Endothelial cell of umbilical vein (primary cell): ENCODE results near the gene SPNS2. TPM values are rescaled to one million over a fixed set of nuclear protein-coding genes. Genes with fewer than 3 reads are reported as not detected.

Experiments used
- BruUV-seq: library from RNA; stranded (reverse); fragments of 400-500 nt; replicated peaks from 2 replicates; lab custom pipeline; 2021; lab: Mats Ljungman, UMichigan
- CTCF ChIA-PET: fragments of 300-600, 350-600 bp; sonication (Branson Sonifier 250); formaldehyde crosslinking; loops from one replicate; lab custom pipeline; 2021; ENCODE audit warnings: antibody characterized with exemption, inconsistent platforms; lab: Charles Lee
- POLR2A ChIA-PET: fragments of 300-600, 350-600 bp; sonication (Branson Sonifier 250); formaldehyde crosslinking; loops from one replicate; lab custom pipeline; 2021; ENCODE audit warnings: antibody characterized with exemption, inconsistent platforms; lab: Charles Lee
- DNase-seq: peaks from one replicate; pipeline ENCODE4 v3.0.0-alpha.2; 2011; ENCODE audit warnings: low read depth, low spot score
- FAIRE-seq: peaks from 2 replicates; lab custom pipeline; 2011; peaks lifted over from hg19 to GRCh38; lab: Jason Lieb, UNC
- H2AFZ ChIP-seq: 2 replicates; pipeline ENCODE4 v1.6.0; 2012; ENCODE audit warnings: low read depth, low read length, control low read depth, inconsistent platforms
- H3K27ac ChIP-seq: 2 replicates; pipeline ENCODE4 v1.5.1; 2011; ENCODE audit warnings: low read depth, mild to moderate bottlenecking, control low read depth, low read length, moderate library complexity; ENCODE audit not compliant: insufficient read depth
- H3K27me3 ChIP-seq, 2 experiments: 2 replicates each; pipeline versions ENCODE4 v1.6.0 to v1.6.1; 2011; ENCODE audit warnings: low read length in 2 of 2, mixed read lengths in 1 of 2; ENCODE audit not compliant: control insufficient read depth in 2 of 2, insufficient read depth in 2 of 2
- H3K36me3 ChIP-seq, 2 experiments: 2 replicates in 1 of 2; 3 replicates in 1 of 2; pipeline ENCODE4 v1.5.1; 2011; ENCODE audit warnings: low read length in 2 of 2, mild to moderate bottlenecking in 1 of 2, moderate library complexity in 1 of 2; ENCODE audit not compliant: control insufficient read depth in 2 of 2, insufficient read depth in 2 of 2; ENCODE audit errors: extremely low read depth in 1 of 2
- H3K4me1 ChIP-seq: 3 replicates; pipeline ENCODE4 v1.5.1; 2011; ENCODE audit warnings: mild to moderate bottlenecking, low read length; ENCODE audit not compliant: control insufficient read depth, insufficient read depth; ENCODE audit errors: extremely low read depth
- H3K4me2 ChIP-seq: 2 replicates; pipeline ENCODE4 v1.6.1; 2011; ENCODE audit warnings: low read length, control low read depth, mixed read lengths; ENCODE audit not compliant: insufficient read depth
- H3K4me3 ChIP-seq, 3 experiments: fragments of 200-600 bp in 1 of 3; sonication (generic), shearing (Covaris generic) in 1 of 3; replicated peaks in 1 of 3; 2 replicates each; pipeline ENCODE4 v1.5.1; 2011 to 2016; ENCODE audit warnings: control low read depth in 3 of 3, low read length in 3 of 3, mild to moderate bottlenecking in 2 of 3, inconsistent platforms in 1 of 3, low read depth in 1 of 3, moderate library complexity in 1 of 3; ENCODE audit not compliant: insufficient read depth in 1 of 3
- H3K79me2 ChIP-seq: 2 replicates; pipeline ENCODE4 v1.6.0; 2012; ENCODE audit warnings: low read length, inconsistent platforms; ENCODE audit not compliant: control insufficient read depth, insufficient read depth
- H3K9ac ChIP-seq: replicated peaks from 2 replicates; pipeline ENCODE3; 2011; ENCODE audit warnings: low read length, control low read depth; ENCODE audit not compliant: insufficient read depth; ENCODE audit errors: extremely low read depth
- H3K9me1 ChIP-seq: replicated peaks from 3 replicates; pipeline ENCODE4 v1.6.0; 2011; ENCODE audit warnings: mild to moderate bottlenecking, low read length; ENCODE audit not compliant: control insufficient read depth, insufficient read depth; ENCODE audit errors: extremely low read depth
- H3K9me3 ChIP-seq: replicated peaks from 2 replicates; pipeline ENCODE4 v1.5.1; 2012; ENCODE audit warnings: low read length, inconsistent platforms; ENCODE audit not compliant: control insufficient read depth, insufficient read depth
- H4K20me1 ChIP-seq: replicated peaks from 2 replicates; pipeline ENCODE3; 2011; ENCODE audit warnings: mild to moderate bottlenecking, low read length; ENCODE audit not compliant: control insufficient read depth, insufficient read depth; ENCODE audit errors: extremely low read depth
- CTCF ChIP-seq, 2 donors: IDR thresholded peaks; 1 replicate in 1 of 2; 2 replicates in 1 of 2; pipeline ENCODE4 v1.5.1; 2011; ENCODE audit warnings: low read length in 2 of 2, mild to moderate bottlenecking in 2 of 2, moderate library complexity in 2 of 2, control low read depth in 1 of 2, inconsistent platforms in 1 of 2, low read depth in 1 of 2; ENCODE audit not compliant: insufficient read depth in 1 of 2; ENCODE audit errors: extremely low read depth in 1 of 2
- EZH2 ChIP-seq: IDR thresholded peaks from 2 replicates; pipeline ENCODE4 v1.6.1; 2012; ENCODE audit warnings: borderline replicate concordance, low read depth, mild to moderate bottlenecking, moderate library complexity, low read length, inconsistent platforms; ENCODE audit not compliant: severe bottlenecking
- FOS ChIP-seq: IDR thresholded peaks from 2 replicates; pipeline ENCODE4 v1.6.1; 2011; ENCODE audit warnings: mild to moderate bottlenecking, low read length, moderate library complexity, borderline replicate concordance; ENCODE audit not compliant: insufficient read depth
- GATA2 ChIP-seq: IDR thresholded peaks from 2 replicates; pipeline ENCODE4 v1.7.0; 2011; ENCODE audit warnings: low read depth, mild to moderate bottlenecking, moderate library complexity, mixed read lengths, low read length; ENCODE audit not compliant: insufficient read length, insufficient read depth
- JUN ChIP-seq: IDR thresholded peaks from 2 replicates; pipeline ENCODE4 v1.6.1; 2011; ENCODE audit warnings: borderline replicate concordance, low read depth; ENCODE audit not compliant: insufficient read length, insufficient read depth
- MAX ChIP-seq: IDR thresholded peaks from 2 replicates; pipeline ENCODE4 v1.6.1; 2011; ENCODE audit not compliant: insufficient read depth, insufficient read length
- MYC ChIP-seq: IDR thresholded peaks from one replicate; pipeline ENCODE4 v1.6.1; 2011; ENCODE audit warnings: mild to moderate bottlenecking, low read depth, low read length
- POLR2A ChIP-seq: IDR thresholded peaks from 2 replicates; pipeline ENCODE4 v1.6.1; 2012; ENCODE audit warnings: low read depth, mild to moderate bottlenecking, control low read depth, low read length
- POLR2AphosphoS5 ChIP-seq: IDR thresholded peaks from 2 replicates; pipeline ENCODE4 v1.6.1; 2012; ENCODE audit warnings: low read depth, mild to moderate bottlenecking, control low read depth, low read length, moderate library complexity; ENCODE audit not compliant: insufficient read depth
- dilution Hi-C: fragments of 300-500 bp; cut with MboI; formaldehyde crosslinking; loops from one replicate; pipeline ENCODE4 v1.15.0; 2019; ENCODE audit warnings: low sequenced_read_pairs; ENCODE audit not compliant: extremely low pct_ligation_motif_present
- intact Hi-C: fragments of 100-400 bp; cut with micrococcal nuclease; formaldehyde crosslinking; loops from one replicate; pipeline ENCODE4 v1.10.0; 2022
- polyA plus RNA-seq, 4 experiments: library from polyadenylated mRNA; depleted of rRNA in 3 of 4; stranded (reverse) in 3 of 4; unstranded in 1 of 4; fragments of >200 nt; gene quantifications; 2 replicates each; pipeline versions ENCODE4 v1.2.1 to v1.2.3, GENCODE V29; 2011 to 2012; ENCODE audit warnings: missing spikeins in 1 of 4
- total RNA-seq: library from RNA; stranded (reverse); gene quantifications from 2 replicates; pipeline ENCODE4 v1.2.3, GENCODE V29; 2021

Gene SPNS2
- total and polyA plus RNA-seq, 2 donors (not counting 3 experiments of a cell fraction or from before 2014, with no cell fraction given) = 70.2 to 77.3 TPM

GRCh38 chr17:4582691-4583090, 84.0 kb downstream of the SPNS2 start:
- BruUV-seq = no TSS peak
- Histone ChIP-seq H3K4me3 (no peak overlapping the region), H3K9me3 (no peaks in the 10 kb centered on the region), H3K36me3 (no peaks in the 10 kb centered on the region), H2AFZ (no peak overlapping the region), H3K9me1 (no peaks in the 10 kb centered on the region), H3K9ac (no peak overlapping the region), H3K27ac (no peak overlapping the region), H4K20me1 (no peaks in the 10 kb centered on the region), H3K4me1 (no peaks in the 10 kb centered on the region), H3K79me2 (no peaks in the 10 kb centered on the region), H3K27me3 (peaks cover 29 to 35% of the 10 kb centered on the region in 2 experiments), H3K4me2 (no peak overlapping the region)
- intact Hi-C loops (no loop called here), dilution Hi-C loops (no loop called here)
- DNase-seq (no peak), FAIRE-seq (no peak)
- POLR2A ChIA-PET = no interaction called here
- CTCF ChIA-PET = interaction anchor here (0.7 to 4.8 kb wide), 2 partner anchors 15 to 17 kb away, joined by 3 to 41 read pairs; no protein-coding TSS in a partner anchor
- TF ChIP-seq FOS = no peak
- TF ChIP-seq POLR2AphosphoS5 = no peak
- TF ChIP-seq MYC = no peak
- no peak for TF ChIP-seq CTCF (IDR thresholded peaks at IDR 0.05; ENCODE audit: extremely low read depth in 1 of 2, insufficient read depth in 1 of 2, low read depth in 1 of 2, low read length in 2 of 2)
- no peak for TF ChIP-seq GATA2
- TF ChIP-seq EZH2 = no peak
- no peak for TF ChIP-seq JUN
- TF ChIP-seq MAX = no peak
- no peak for TF ChIP-seq POLR2A
